Erythroblast (primary cell): ENCODE results near the gene JMJD6.

Source experiments
- DNase-seq, 2 experiments: peaks; one replicate each; lab custom pipeline; 2025; lab: John Stamatoyannopoulos, UW
- GATA1 ChIP-seq: IDR thresholded peaks from 2 replicates; pipeline ENCODE4 v1.6.1; 2011; ENCODE audit warnings: low read depth, mild to moderate bottlenecking, control low read depth, low read length, moderate library complexity
- POLR2A ChIP-seq: IDR thresholded peaks from 2 replicates; pipeline ENCODE4 v1.6.1; 2011; ENCODE audit warnings: mild to moderate bottlenecking, low read length

JMJD6 gene

GRCh38 chr17:76726231-76726775 is at the start of gene JMJD6:
TSS of gene JMJD6 (minus strand) at chr17:76726606. CDS start at chr17:76726475, 131 bp downstream.
- TF ChIP-seq POLR2A, result peak; percentile 89
- TF ChIP-seq GATA1, result no peak
- peak; percentile 96 to 97 for DNase-seq

- DNase-seq, result no peak
- TF ChIP-seq POLR2A, result no peak
- TF ChIP-seq GATA1, result no peak
Observed at GRCh38 chr17:76775021-76775600, 48.7 kb upstream of the JMJD6 start.

- no peak for TF ChIP-seq GATA1
- TF ChIP-seq POLR2A, result no peak
- DNase-seq, result peak; percentile 16 to 18
Observed at GRCh38 chr17:76772842-76773525, 46.6 kb upstream of the JMJD6 start.

GRCh38 chr17:76758570-76758969 is 32.2 kb upstream of the JMJD6 start:
- DNase-seq, result no peak
- TF ChIP-seq GATA1 (no peak), POLR2A (no peak)

- DNase-seq, result no peak
- TF ChIP-seq GATA1 (no peak), POLR2A (no peak)
Observed at GRCh38 chr17:76757256-76757655, 30.9 kb upstream of the JMJD6 start.

GRCh38 chr17:76755285-76755684 is 28.9 kb upstream of the JMJD6 start:
- TF ChIP-seq GATA1, result no peak
- no peak for TF ChIP-seq POLR2A
- peak in 1 of 2 experiments; percentile 27 for DNase-seq

- no peak for DNase-seq
Observed at GRCh38 chr17:76753061-76753961, 26.9 kb upstream of the JMJD6 start.

GRCh38 chr17:76752006-76752405 is 25.6 kb upstream of the JMJD6 start:
- DNase-seq, result no peak
- TF ChIP-seq POLR2A (no peak), GATA1 (no peak)

More at GRCh38 chr17:76753061-76753961, 26.9 kb upstream of the JMJD6 start:
- TF ChIP-seq GATA1 (no peak), POLR2A (no peak)

GRCh38 chr17:76751416-76751993 is 25.1 kb upstream of the JMJD6 start:
- TF ChIP-seq POLR2A (no peak), GATA1 (no peak)

GRCh38 chr17:76748657-76749056 is 22.3 kb upstream of the JMJD6 start:
- TF ChIP-seq GATA1 (no peak), POLR2A (no peak)
- DNase-seq, result no peak

More at GRCh38 chr17:76751416-76751993, 25.1 kb upstream of the JMJD6 start:
- DNase-seq, result no peak

- DNase-seq, result no peak
- no peak for TF ChIP-seq GATA1
- no peak for TF ChIP-seq POLR2A
Observed at GRCh38 chr17:76747716-76748363, 21.4 kb upstream of the JMJD6 start.

GRCh38 chr17:76745785-76746184 is 19.4 kb upstream of the JMJD6 start:
- peak in 1 of 2 experiments; percentile 43 for DNase-seq

GRCh38 chr17:76744747-76745146 is 18.3 kb upstream of the JMJD6 start:
- TF ChIP-seq GATA1, result no peak
- TF ChIP-seq POLR2A, result no peak
- no peak for DNase-seq

GRCh38 chr17:76742958-76743357 is 16.6 kb upstream of the JMJD6 start:
- no peak for DNase-seq
- TF ChIP-seq GATA1, result no peak
- no peak for TF ChIP-seq POLR2A
